Measurements from ENCODE around the gene BABAM2.

DNA sequence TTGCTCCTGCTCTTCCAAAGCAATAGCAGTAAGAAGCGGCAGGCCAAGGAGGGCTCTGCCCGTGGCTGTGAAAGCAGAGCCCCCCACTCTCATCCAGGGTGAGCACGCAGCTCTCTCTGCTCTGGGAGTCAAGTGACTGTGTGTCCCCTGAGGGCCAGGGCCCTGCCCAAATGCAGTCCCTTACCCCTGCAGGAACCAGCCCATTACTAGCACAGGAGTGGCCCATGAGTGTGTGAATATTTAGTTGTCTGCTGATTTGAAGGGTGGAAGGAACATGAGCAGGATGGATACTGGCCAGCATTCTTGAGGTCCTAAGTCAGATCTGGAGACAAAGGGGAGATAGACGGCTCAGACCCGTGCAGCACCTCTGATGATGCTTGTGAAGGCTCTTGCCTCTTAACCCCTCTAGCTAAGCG lies 432.5 kb downstream of the BABAM2 start:
- TF ChIP-seq ZNF24 (tag by site-specific recombination; IDR thresholded peaks at IDR 0.05) = no peak
- TF ChIP-seq ZNF23 (tag by site-specific recombination; IDR thresholded peaks at IDR 0.05; ENCODE audit: borderline replicate concordance) = no peak
- TF ChIP-seq, protein P1, sequence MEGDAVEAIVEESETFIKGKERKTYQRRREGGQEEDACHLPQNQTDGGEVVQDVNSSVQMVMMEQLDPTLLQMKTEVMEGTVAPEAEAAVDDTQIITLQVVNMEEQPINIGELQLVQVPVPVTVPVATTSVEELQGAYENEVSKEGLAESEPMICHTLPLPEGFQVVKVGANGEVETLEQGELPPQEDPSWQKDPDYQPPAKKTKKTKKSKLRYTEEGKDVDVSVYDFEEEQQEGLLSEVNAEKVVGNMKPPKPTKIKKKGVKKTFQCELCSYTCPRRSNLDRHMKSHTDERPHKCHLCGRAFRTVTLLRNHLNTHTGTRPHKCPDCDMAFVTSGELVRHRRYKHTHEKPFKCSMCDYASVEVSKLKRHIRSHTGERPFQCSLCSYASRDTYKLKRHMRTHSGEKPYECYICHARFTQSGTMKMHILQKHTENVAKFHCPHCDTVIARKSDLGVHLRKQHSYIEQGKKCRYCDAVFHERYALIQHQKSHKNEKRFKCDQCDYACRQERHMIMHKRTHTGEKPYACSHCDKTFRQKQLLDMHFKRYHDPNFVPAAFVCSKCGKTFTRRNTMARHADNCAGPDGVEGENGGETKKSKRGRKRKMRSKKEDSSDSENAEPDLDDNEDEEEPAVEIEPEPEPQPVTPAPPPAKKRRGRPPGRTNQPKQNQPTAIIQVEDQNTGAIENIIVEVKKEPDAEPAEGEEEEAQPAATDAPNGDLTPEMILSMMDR (tag by site-specific recombination; IDR thresholded peaks at IDR 0.05) = no peak
- no peak for TF ChIP-seq ZNF341 (tag by site-specific recombination; IDR thresholded peaks at IDR 0.05; ENCODE audit: low read depth)
- TF ChIP-seq ZNF138 (tag by site-specific recombination; IDR thresholded peaks at IDR 0.05; ENCODE audit: borderline replicate concordance) = no peak
- no peak for TF ChIP-seq KLF7 (tag by site-specific recombination; IDR thresholded peaks at IDR 0.05; ENCODE audit: borderline replicate concordance)
- TF ChIP-seq KLF8 (tag by site-specific recombination; IDR thresholded peaks at IDR 0.05) = no peak
